K562 (cell line): ENCODE data around the gene CHN1.

Experiments
- HIVEP1 ChIP-seq: fragments of 250-450 bp; sonication (Bioruptor Pico); IDR thresholded peaks from 2 replicates; pipeline ENCODE4 v1.4.0; 2020; ENCODE audit warnings: mild to moderate bottlenecking
- PHB2 ChIP-seq: fragments of 450-650 bp; IDR thresholded peaks from 2 replicates; pipeline ENCODE4 v1.6.1; 2017; ENCODE audit warnings: low read depth
- TFE3 ChIP-seq: fragments of 450-650 bp; formaldehyde crosslinking; IDR thresholded peaks from 2 replicates; pipeline ENCODE4 v1.4.0; 2020; ENCODE audit warnings: mild to moderate bottlenecking, mixed read lengths
- ZNF639 ChIP-seq, 2 experiments: fragments of 200-800 bp in 1 of 2; sonication (Bioruptor generic) in 1 of 2; sonication (generic) in 1 of 2; formaldehyde crosslinking in 1 of 2; IDR thresholded peaks in 1 of 2; conservative IDR thresholded peaks in 1 of 2; 2 replicates each; pipeline versions ENCODE4 v1.5.0 to v1.6.1; 2016 to 2020; ENCODE audit warnings: missing compliant biosample characterization in 1 of 2, missing genetic modification characterization in 1 of 2, missing genetic modification reagents in 1 of 2

- TF ChIP-seq TFE3 (CRISPR knock-in tag) (no peak), ZNF639 (CRISPR knock-in tag; conservative IDR thresholded peaks at IDR 0.05 in 1 of 2, IDR thresholded peaks at IDR 0.05 in 1 of 2) (no peak), HIVEP1 (CRISPR knock-in tag) (no peak), PHB2 (no peak)
These were observed 104.1 kb downstream of the CHN1 start for GRCh38 chr2:174901075-174901474.
